A673 (cell line): ENCODE results near the gene UFD1.

Experiments used
- CTCF ChIP-seq: fragments of 300-800, 200-600 bp; sonication (generic); conservative IDR thresholded peaks from 2 replicates; pipeline ENCODE4 v1.5.1; 2017; ENCODE audit warnings: low read depth, mild to moderate bottlenecking, antibody characterized with exemption, low read length, moderate library complexity, mixed read lengths
- EZH2 ChIP-seq: fragments of 200-600 bp; sonication (generic); IDR thresholded peaks from 2 replicates; pipeline ENCODE4 v1.6.1; 2017; ENCODE audit warnings: borderline replicate concordance, low read depth, mild to moderate bottlenecking, mixed read lengths, antibody characterized with exemption, low read length; ENCODE audit not compliant: poor library complexity, severe bottlenecking

GRCh38 chr22:19520566-19521305, 41.7 kb upstream of the UFD1 start:
- TF ChIP-seq CTCF = no peak
- no peak for TF ChIP-seq EZH2
